Activated CD4-positive, alpha-beta T cell treated with anti-CD3 and anti-CD28 coated beads, Interleukin-10, Interleukin-2, amounts not matched to agents 100 ng/mL and 50 ng/mL, durations not matched to agents 16 hours and 8 hours (primary cell): ENCODE data around the gene EGR1.

Experiments used
- DNase-seq: peaks from one replicate; pipeline ENCODE4 v3.0.0-alpha.2; 2020

EGR1 gene

DNA sequence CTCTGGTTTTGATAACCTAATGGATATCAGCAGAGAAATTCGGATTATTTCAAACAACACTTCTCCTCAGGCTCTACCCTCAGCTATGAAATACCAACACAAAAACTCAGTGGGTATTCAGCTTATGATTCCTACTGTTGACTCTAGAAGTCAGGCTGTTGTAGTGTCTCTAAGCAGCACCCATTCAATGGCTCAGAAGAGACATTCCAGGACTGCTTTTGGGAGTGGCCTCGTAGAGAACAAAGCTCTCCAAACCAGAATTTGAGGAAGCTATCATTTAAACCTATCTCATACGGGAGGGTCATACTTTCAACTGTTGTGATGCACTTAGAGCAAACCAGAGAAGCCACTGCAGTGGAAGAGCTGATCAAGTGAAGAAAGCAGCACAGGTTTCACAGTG, 43.7 kb downstream of the EGR1 start:
- no peak for DNase-seq

DNA sequence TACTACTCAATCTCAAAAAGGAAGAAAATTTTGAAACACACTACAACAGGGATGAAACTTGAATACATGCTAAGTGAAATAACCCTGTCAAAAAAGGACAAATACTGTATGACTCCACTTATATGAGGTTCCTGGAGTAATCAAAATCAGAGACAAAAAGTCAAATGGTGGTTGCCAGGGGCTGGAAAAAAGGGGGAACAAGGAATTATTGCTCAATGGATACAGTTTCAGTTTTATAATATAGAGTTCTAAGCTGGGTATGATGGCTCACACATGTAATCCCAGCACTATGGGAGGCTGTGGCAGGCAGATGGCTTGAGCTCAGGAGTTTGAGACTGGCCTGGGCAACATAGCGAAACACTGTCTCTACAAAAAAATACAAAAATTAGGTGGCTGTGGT, 48.7 kb downstream of the EGR1 start:
- DNase-seq, result no peak

DNA sequence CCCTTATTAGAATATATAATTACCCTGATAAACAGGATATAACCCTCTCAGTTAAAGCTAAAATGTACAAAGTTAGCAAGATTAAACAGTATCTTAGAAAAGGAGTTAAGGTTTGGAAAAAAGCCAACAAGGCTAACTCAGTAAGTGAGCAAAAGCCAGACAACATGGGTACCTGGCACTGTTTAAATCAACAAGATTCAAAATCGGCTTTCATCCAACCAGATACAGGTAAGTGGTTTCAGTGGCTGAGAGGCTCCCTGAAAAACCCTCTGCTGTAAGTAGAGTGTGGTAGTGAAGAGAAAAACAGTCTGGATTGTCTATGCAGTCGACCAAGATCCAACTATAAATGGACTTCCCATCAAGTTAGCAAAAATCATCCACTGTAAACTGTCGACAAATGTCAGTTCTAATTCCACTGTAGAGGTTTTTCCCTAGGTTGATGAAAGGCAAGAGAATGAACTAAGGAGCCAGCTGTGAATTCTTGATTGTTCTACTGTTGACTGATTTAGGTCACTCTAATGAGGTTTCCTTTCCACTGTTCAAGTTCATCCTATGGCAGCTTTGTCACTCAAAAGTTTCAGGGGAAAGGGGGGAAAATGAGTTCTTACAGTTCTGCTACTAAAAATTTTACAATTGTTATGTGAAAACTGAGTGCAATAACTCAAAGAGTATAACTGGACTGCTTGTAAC, 50.4 kb downstream of the EGR1 start:
- no peak for DNase-seq

DNA sequence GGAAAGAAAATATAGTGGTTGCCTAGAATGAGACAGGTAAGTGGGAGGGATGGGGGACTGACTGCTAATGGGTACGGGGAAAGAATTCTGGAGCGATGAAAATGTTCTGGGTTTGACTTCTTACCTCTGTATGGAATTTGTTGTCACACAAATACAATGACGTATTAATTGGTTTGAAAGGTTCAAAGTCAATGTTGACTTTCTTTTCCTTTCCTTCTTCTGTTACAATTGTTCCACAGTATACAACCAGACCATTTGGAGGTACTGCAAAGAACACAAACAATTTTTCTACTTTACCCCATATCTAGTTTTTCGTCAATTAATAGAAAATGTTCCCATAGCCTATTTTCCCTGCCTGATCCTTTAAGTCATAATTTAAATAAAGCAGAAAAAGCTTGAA, 52.2 kb downstream of the EGR1 start:
- DNase-seq, result no peak
